ENCODE measurements around the gene PEX10.

DNA sequence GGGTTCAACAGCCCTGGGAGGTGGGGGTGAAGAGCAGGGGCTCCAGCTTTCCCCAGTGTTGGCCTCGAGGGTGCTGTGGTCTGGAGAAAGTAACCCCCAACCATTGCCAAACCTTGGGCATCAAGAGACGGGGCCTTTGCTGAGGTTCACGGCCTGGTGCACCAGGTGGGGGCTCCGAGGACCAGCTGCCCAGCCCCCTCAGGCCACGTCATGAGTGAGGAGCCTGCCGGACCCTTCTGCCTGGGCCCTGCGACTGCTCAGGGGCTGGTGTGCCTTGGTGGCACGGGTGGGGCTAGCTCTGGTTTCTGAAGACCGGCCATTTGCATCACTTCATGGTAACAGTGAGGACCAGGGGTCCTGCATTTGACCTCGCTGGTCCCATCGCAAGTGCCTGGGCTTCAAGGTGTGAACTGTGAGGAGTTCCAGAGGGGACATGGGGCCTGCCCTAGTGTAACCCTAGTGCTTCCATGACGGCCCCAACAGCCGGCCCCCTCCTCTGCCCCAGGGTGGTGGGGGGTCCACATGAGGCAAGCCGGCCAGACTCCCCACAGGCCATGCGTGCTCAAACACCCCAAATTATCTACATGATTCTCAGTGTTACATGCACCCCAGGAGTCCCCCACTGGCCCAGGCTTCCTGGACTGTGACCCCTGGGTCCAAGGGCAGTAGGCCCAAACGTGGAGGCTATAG lies 34.5 kb downstream of the PEX10 start:
- no peak for TF ChIP-seq TEAD4 (IDR thresholded peaks at IDR 0.05)
- TF ChIP-seq TAF1 (IDR thresholded peaks at IDR 0.05; ENCODE audit: low read depth), result no peak
- TF ChIP-seq EP300 (IDR thresholded peaks at IDR 0.05; ENCODE audit: borderline replicate concordance), result no peak
- TF ChIP-seq, protein P1, sequence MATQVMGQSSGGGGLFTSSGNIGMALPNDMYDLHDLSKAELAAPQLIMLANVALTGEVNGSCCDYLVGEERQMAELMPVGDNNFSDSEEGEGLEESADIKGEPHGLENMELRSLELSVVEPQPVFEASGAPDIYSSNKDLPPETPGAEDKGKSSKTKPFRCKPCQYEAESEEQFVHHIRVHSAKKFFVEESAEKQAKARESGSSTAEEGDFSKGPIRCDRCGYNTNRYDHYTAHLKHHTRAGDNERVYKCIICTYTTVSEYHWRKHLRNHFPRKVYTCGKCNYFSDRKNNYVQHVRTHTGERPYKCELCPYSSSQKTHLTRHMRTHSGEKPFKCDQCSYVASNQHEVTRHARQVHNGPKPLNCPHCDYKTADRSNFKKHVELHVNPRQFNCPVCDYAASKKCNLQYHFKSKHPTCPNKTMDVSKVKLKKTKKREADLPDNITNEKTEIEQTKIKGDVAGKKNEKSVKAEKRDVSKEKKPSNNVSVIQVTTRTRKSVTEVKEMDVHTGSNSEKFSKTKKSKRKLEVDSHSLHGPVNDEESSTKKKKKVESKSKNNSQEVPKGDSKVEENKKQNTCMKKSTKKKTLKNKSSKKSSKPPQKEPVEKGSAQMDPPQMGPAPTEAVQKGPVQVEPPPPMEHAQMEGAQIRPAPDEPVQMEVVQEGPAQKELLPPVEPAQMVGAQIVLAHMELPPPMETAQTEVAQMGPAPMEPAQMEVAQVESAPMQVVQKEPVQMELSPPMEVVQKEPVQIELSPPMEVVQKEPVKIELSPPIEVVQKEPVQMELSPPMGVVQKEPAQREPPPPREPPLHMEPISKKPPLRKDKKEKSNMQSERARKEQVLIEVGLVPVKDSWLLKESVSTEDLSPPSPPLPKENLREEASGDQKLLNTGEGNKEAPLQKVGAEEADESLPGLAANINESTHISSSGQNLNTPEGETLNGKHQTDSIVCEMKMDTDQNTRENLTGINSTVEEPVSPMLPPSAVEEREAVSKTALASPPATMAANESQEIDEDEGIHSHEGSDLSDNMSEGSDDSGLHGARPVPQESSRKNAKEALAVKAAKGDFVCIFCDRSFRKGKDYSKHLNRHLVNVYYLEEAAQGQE (IDR thresholded peaks at IDR 0.05; ENCODE audit: low read depth), result no peak
- no peak for TF ChIP-seq CREB1 (IDR thresholded peaks at IDR 0.05; ENCODE audit: low read depth)
- no peak for TF ChIP-seq RAD21 (IDR thresholded peaks at IDR 0.05; ENCODE audit: low read depth)
- no peak for TF ChIP-seq ZBTB7A (IDR thresholded peaks at IDR 0.05; ENCODE audit: low read depth)
- no peak for TF ChIP-seq YY1 (IDR thresholded peaks at IDR 0.05; ENCODE audit: low read depth)
- TF ChIP-seq, protein P2, sequence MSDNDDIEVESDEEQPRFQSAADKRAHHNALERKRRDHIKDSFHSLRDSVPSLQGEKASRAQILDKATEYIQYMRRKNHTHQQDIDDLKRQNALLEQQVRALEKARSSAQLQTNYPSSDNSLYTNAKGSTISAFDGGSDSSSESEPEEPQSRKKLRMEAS (IDR thresholded peaks at IDR 0.05), result no peak
- TF ChIP-seq CEBPB (IDR thresholded peaks at IDR 0.05), result no peak
- TF ChIP-seq EGR1 (IDR thresholded peaks at IDR 0.05), result no peak
- TF ChIP-seq NFIC (IDR thresholded peaks at IDR 0.05), result no peak
- TF ChIP-seq FOXM1 (IDR thresholded peaks at IDR 0.05; ENCODE audit: borderline replicate concordance, low read depth), result no peak
- no peak for TF ChIP-seq TCF12 (IDR thresholded peaks at IDR 0.05; ENCODE audit: low read depth)

All from Ishikawa (cell line).